Adrenal gland (tissue), 12 donors: ENCODE results near the gene PDGFD. TPM values are rescaled to one million over a fixed set of nuclear protein-coding genes. Genes with fewer than 3 reads are reported as not detected.

Experiments
- DNase-seq, 7 donors: peaks; one replicate each; pipeline ENCODE4 v3.0.0-alpha.2; 2019 to 2020
- H3K27ac ChIP-seq, 5 donors: fragments of 200-600 bp; sonication (generic) in 4 of 5; 1 replicate in 3 of 5; 2 replicates in 2 of 5; pipeline versions ENCODE4 v1.5.1 to v1.8.0; 2016 to 2020; ENCODE audit warnings: mild to moderate bottlenecking in 1 of 5
- H3K27me3 ChIP-seq: fragments of 200-600 bp; 2 replicates; pipeline ENCODE4 v1.8.0; 2021
- H3K36me3 ChIP-seq, 2 donors: fragments of 200-600 bp; replicated peaks in 1 of 2; 1 replicate in 1 of 2; 2 replicates in 1 of 2; pipeline versions ENCODE4 v1.5.1 to v1.8.0; 2018 to 2022
- H3K4me1 ChIP-seq, 2 donors: fragments of 200-600 bp; replicated peaks in 1 of 2; 1 replicate in 1 of 2; 2 replicates in 1 of 2; pipeline versions ENCODE4 v1.5.1 to v1.8.0; 2018 to 2021
- H3K4me3 ChIP-seq, 4 donors: fragments of 200-600 bp; sonication (generic) in 3 of 4; one replicate each; pipeline ENCODE4 v1.5.1; 2016 to 2018
- H3K9me3 ChIP-seq, 3 donors: fragments of 200-600 bp; sonication (generic) in 1 of 3; replicated peaks in 1 of 3; 1 replicate in 2 of 3; 2 replicates in 1 of 3; pipeline versions ENCODE4 v1.5.1 to v1.8.0; 2016 to 2021
- CTCF ChIP-seq, 6 experiments: fragments of 450-650 bp in 4 of 6; fragments of 200-600 bp in 2 of 6; sonication (generic) in 1 of 6; IDR thresholded peaks; 1 replicate in 5 of 6; 2 replicates in 1 of 6; pipeline versions ENCODE4 v1.5.1 to v1.8.0; 2016 to 2021; ENCODE audit warnings: antibody characterized with exemption in 6 of 6, mild to moderate bottlenecking in 2 of 6, moderate library complexity in 1 of 6
- POLR2A ChIP-seq, 2 donors: fragments of 450-650 bp; IDR thresholded peaks; one replicate each; pipeline ENCODE4 v1.6.1; 2017; ENCODE audit warnings: antibody characterized with exemption in 2 of 2, mild to moderate bottlenecking in 2 of 2, moderate library complexity in 1 of 2
- WGBS, 4 donors: extraction: QIAGEN DNeasy Blood & Tissue Kit in 2 of 4; methylation state at CpG; one replicate each; pipeline versions ENCODE4 v1.1.5 to v1.1.7; 2013 to 2017; 5-methylcytosine and 5-hydroxymethylcytosine counted together
- intact Hi-C, 2 donors: fragments of 100-400 bp; cut with DNase I; formaldehyde crosslinking; loops; one replicate each; pipeline versions ENCODE4 v1.14.1 to v1.15.0; 2022 to 2023
- polyA plus RNA-seq, 3 donors: library from polyadenylated mRNA; stranded (reverse); fragments of 200-250 nt in 2 of 3; fragments of 350-450 nt in 1 of 3; fragmentation: Illumina TruSeq in 1 of 3; extraction: RNeasy Lipid Tissue Mini Kit (QIAGEN cat#74804) in 1 of 3; gene quantifications; one replicate each; pipeline ENCODE4 v1.2.3, GENCODE V29; 2013 to 2014
- total RNA-seq, 9 donors: library from RNA; depleted of rRNA in 4 of 9; stranded (reverse); fragments of >200 nt in 4 of 9; fragments of 120-200 nt in 1 of 9; fragmentation: NEBNext Ultra II Directional in 1 of 9; extraction: Animal tissue kit (Norgen Biotek cat#: 25700) in 1 of 9; gene quantifications; one replicate each; pipeline versions ENCODE4 v1.1.0 to v1.2.4, GENCODE V29; 2013 to 2023
- donor health status: healthy with polysubstance abuse.
- donor health status: Bipolar disorder and iron deficiency.
- donor health status: DM: yes; HTN: yes; CAD: no.
- donor health status: DM: no; HTN: no; CAD: no.
- donor health status: DM: no; HTN: no; CAD: no.
- donor health status: DM: yes; HTN: yes; CAD: no.

PDGFD gene
- total and polyA plus RNA-seq, 12 donors = 42.7 to 297 (median 199) TPM

GRCh38 chr11:103887001-103887658 is 276.8 kb downstream of the PDGFD start:
- 57 to 80% (median 69%) methylated on average over 5 to 6 of the region's 6 CpGs for WGBS, 4 donors
- Histone ChIP-seq H3K4me3 (no peak overlapping the region), H3K9me3 (no peaks in the 10 kb centered on the region), H3K27me3 (no peaks in the 10 kb centered on the region), H3K4me1 (no peaks in the 10 kb centered on the region), H3K36me3 (no peaks in the 10 kb centered on the region), H3K27ac (no peak overlapping the region)
- TF ChIP-seq POLR2A (IDR thresholded peaks at IDR 0.05) = no peak
- TF ChIP-seq CTCF (IDR thresholded peaks at IDR 0.05) = no peak
- intact Hi-C loops = no loop called here
- no peak for DNase-seq

- 80 to 95% (median 88%) methylated on average over 1 of the region's 1 CpG for WGBS, 4 donors
- Histone ChIP-seq H3K27me3 (no peaks in the 10 kb centered on the region), H3K4me1 (no peaks in the 10 kb centered on the region), H3K27ac (no peak overlapping the region), H3K9me3 (no peaks in the 10 kb centered on the region), H3K36me3 (no peaks in the 10 kb centered on the region), H3K4me3 (no peak overlapping the region)
- intact Hi-C loops = no loop called here
- no peak for DNase-seq
- TF ChIP-seq CTCF (IDR thresholded peaks at IDR 0.05) (no peak), POLR2A (IDR thresholded peaks at IDR 0.05) (no peak)
These were observed 280.1 kb downstream of the PDGFD start for GRCh38 chr11:103883856-103884255.

- Histone ChIP-seq H3K36me3 (no peaks in the 10 kb centered on the region), H3K4me3 (no peak overlapping the region), H3K4me1 (no peaks in the 10 kb centered on the region), H3K27ac (no peak overlapping the region), H3K9me3 (no peaks in the 10 kb centered on the region), H3K27me3 (no peaks in the 10 kb centered on the region)
- no peak for DNase-seq
- 96 to 100% (median 98%) methylated on average over 2 of the region's 2 CpGs for WGBS, 4 donors
- intact Hi-C loops = no loop called here
- no peak for TF ChIP-seq CTCF (IDR thresholded peaks at IDR 0.05)
- TF ChIP-seq POLR2A (IDR thresholded peaks at IDR 0.05) = no peak
These were observed 280.7 kb downstream of the PDGFD start for GRCh38 chr11:103883291-103883690.

- intact Hi-C loops = no loop called here
- Histone ChIP-seq H3K27ac (no peak overlapping the region), H3K4me1 (no peaks in the 10 kb centered on the region)
These were observed 282.4 kb downstream of the PDGFD start for GRCh38 chr11:103881584-103881983.

More at GRCh38 chr11:103881584-103881983, 282.4 kb downstream of the PDGFD start:
- 66 to 88% (median 72%) methylated on average over 1 of the region's 1 CpG for WGBS, 4 donors
- TF ChIP-seq CTCF (IDR thresholded peaks at IDR 0.05) (no peak), POLR2A (IDR thresholded peaks at IDR 0.05) (no peak)
- no peaks in the 10 kb centered on the region for H3K36me3 ChIP-seq
- no peaks in the 10 kb centered on the region for H3K27me3 ChIP-seq
- DNase-seq = no peak
- no peaks in the 10 kb centered on the region for H3K9me3 ChIP-seq
- H3K4me3 ChIP-seq = no peak overlapping the region
